Central memory CD8-positive, alpha-beta T cell (primary cell): ENCODE results near the gene RSPH4A.
"Not testable (repeated sequence)": the region's sequence is repeated elsewhere in the genome, so short reads cannot be mapped to it uniquely, and the experiment has no call there.

Experiments
- ATAC-seq: fragments of 150-1000 bp; cut with Tn5 transposase; replicated peaks from 2 replicates; pipeline ENCODE4 v1.10.0; 2022; ENCODE audit warnings: mild to moderate bottlenecking, moderate FRiP score, moderate number of reproducible peaks; ENCODE audit not compliant: poor library complexity, severe bottlenecking; ENCODE audit errors: extremely low read depth
- DNase-seq, 2 donors: peaks; one replicate each; pipeline ENCODE4 v3.0.0; 2021; ENCODE audit warnings: low spot score in 2 of 2
- H3K27ac Mint-ChIP-seq: one replicate; pipeline ENCODE4 v1.8.0; 2022; ENCODE audit warnings: low read depth, mild to moderate bottlenecking, moderate library complexity, mixed read lengths
- H3K27me3 Mint-ChIP-seq: one replicate; pipeline ENCODE4 v1.8.0; 2022; ENCODE audit warnings: mixed read lengths
- H3K36me3 Mint-ChIP-seq: one replicate; pipeline ENCODE4 v1.8.0; 2022; ENCODE audit warnings: mild to moderate bottlenecking, moderate library complexity, mixed read lengths; ENCODE audit not compliant: insufficient read depth
- H3K4me1 Mint-ChIP-seq: one replicate; pipeline ENCODE4 v1.8.0; 2022; ENCODE audit warnings: mixed read lengths
- H3K4me3 Mint-ChIP-seq: one replicate; pipeline ENCODE4 v1.8.0; 2022; ENCODE audit warnings: mild to moderate bottlenecking, moderate library complexity, mixed read lengths
- H3K9me3 Mint-ChIP-seq: one replicate; pipeline ENCODE4 v1.8.0; 2022; ENCODE audit warnings: mixed read lengths

Gene RSPH4A

DNA sequence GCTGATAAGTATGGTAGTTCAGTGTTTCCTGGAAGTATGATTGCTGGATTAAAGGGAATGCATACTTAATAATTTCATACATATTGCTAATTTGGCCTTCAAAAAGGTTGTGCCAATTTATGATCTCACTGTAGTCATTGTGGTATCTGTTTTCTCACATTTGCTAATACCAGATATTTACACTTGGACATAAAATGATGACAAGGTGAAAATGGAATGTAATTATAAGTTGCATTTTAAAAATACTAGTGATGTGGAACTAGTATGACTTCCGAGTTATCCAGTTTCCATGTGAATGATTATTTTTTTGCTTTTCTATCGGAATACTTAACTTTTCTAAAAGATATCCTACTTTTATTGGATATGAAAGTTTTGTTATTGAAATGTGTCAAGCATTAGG is 29.5 kb upstream of the RSPH4A start:
- ATAC-seq (no peak), DNase-seq (no peak)
- no peak overlapping the region for H3K27ac Mint-ChIP-seq
- H3K36me3 Mint-ChIP-seq, result peaks cover 45% of the 10 kb centered on the region
- no peaks in the 10 kb centered on the region for H3K9me3 Mint-ChIP-seq
- no peak overlapping the region for H3K4me3 Mint-ChIP-seq
- no peaks in the 10 kb centered on the region for H3K27me3 Mint-ChIP-seq
- peaks cover 17% of the 10 kb centered on the region for H3K4me1 Mint-ChIP-seq

DNA sequence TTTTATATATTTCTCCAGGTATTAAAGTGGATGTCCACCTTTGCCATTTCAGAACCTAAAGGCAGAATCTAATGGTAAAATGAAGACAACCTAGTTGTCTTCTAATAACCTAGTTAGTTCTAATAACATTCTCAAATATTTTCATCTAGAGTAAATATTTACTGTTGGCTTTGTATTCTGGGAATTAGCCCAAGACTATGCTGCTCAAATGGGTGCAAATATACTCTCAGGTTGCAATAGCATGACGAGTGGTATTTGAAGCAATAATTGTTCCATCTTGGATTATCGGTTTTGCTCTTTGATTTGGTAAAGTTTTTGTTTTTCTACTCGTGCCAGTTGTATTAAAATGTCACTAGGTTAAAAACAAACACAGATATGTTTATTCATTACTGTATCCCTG is 21.0 kb upstream of the RSPH4A start:
- no peak overlapping the region for H3K4me3 Mint-ChIP-seq
- H3K27me3 Mint-ChIP-seq, result no peaks in the 10 kb centered on the region
- no peaks in the 10 kb centered on the region for H3K9me3 Mint-ChIP-seq
- ATAC-seq (no peak), DNase-seq (no peak)
- H3K4me1 Mint-ChIP-seq, result no peaks in the 10 kb centered on the region
- no peak overlapping the region for H3K27ac Mint-ChIP-seq
- H3K36me3 Mint-ChIP-seq, result peaks cover 41% of the 10 kb centered on the region

DNA sequence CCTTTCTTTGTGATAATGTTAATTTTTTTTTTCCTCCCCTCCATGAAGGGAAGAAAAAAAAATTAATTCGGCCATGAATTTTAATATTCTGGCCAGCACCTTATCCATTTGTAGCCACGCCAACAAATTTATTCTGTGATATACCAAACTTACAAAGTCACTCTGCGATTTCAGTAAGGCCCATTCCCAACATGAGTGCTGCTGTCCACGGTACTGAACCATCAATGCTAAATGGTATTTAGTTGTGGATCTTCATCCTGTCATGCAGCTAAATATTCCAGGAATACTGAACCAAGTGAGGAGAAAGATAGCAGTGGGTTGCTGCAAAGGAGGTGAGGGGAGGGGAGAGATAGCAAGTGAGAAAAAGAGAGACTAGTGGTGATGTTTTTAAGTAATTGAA is 19.5 kb upstream of the RSPH4A start:
- no peak for ATAC-seq
- Mint-ChIP-seq H3K27ac (no peak overlapping the region), H3K27me3 (no peaks in the 10 kb centered on the region), H3K36me3 (peaks cover 29% of the 10 kb centered on the region), H3K9me3 (no peaks in the 10 kb centered on the region), H3K4me1 (no peaks in the 10 kb centered on the region), H3K4me3 (no peak overlapping the region)
- DNase-seq, result no peak

DNA sequence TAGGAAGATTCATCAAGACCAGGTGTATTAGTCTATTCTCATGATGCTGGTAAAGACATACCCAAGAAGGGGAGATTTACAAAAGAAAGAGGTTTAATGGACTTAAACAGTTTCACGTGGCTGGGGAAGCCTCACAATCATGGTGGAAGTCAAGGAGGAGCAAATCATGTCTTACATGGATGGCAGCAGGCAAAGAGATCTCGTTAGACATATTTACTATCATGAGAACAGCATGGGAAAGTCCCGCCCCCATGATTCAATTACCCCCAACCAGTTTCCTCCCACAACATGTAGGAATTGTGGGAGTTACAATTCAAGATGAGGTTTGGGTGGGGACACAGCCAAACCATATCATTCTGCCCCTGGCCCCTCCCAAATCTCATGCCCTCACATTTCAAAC is 12.4 kb upstream of the RSPH4A start:
- H3K9me3 Mint-ChIP-seq, result peaks cover 12% of the 10 kb centered on the region
- not testable (repeated sequence) for DNase-seq, H3K27me3 Mint-ChIP-seq, H3K4me1 Mint-ChIP-seq, ATAC-seq, H3K36me3 Mint-ChIP-seq, H3K4me3 Mint-ChIP-seq, H3K27ac Mint-ChIP-seq

DNA sequence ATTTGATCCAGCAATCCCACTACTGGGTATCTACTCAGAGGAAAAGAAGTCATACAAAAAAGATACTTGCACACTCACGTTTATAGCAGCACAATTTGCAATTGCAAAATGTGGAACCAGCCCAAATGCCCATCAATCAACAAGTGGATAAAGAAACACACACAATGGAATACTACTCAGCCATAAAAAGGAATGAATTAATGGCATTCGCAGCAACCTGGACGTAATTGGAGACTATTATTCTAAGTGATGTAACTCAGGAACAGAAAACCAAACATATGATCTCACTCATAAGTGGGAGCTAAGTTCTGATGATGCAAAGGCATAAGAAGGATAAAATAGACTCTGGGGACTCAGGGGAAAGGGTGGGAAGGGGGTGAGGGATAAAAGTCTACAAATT is 11.4 kb upstream of the RSPH4A start:
- not testable (repeated sequence) for H3K27ac Mint-ChIP-seq, H3K27me3 Mint-ChIP-seq, H3K36me3 Mint-ChIP-seq, H3K4me1 Mint-ChIP-seq, ATAC-seq, DNase-seq, H3K4me3 Mint-ChIP-seq
- peaks cover 12% of the 10 kb centered on the region for H3K9me3 Mint-ChIP-seq

DNA sequence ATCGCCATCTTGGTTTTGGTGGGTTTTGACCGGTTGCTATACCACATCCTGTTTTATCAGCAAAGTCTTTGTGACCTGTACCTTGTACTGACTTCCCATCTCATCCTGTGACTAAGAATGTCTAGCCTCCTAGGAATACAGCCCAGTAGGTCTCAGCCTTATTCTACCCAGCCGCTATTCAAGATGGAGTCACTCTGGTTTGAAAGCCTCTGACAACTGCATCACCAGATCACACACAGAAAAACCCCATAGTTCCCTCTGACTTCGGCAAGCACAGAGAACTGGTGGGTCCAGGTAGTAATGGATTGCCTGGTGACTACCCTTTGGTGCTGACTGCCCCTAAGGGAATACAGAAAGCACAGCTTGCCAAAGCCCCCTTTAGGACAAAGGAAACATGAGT is 10.3 kb upstream of the RSPH4A start:
- Mint-ChIP-seq H3K4me1 (no peaks in the 10 kb centered on the region), H3K9me3 (peaks cover 12% of the 10 kb centered on the region), H3K36me3 (peaks cover 2% of the 10 kb centered on the region), H3K27me3 (peaks cover 8% of the 10 kb centered on the region), H3K4me3 (no peak overlapping the region), H3K27ac (no peak overlapping the region)
- ATAC-seq (no peak), DNase-seq (no peak)

DNA sequence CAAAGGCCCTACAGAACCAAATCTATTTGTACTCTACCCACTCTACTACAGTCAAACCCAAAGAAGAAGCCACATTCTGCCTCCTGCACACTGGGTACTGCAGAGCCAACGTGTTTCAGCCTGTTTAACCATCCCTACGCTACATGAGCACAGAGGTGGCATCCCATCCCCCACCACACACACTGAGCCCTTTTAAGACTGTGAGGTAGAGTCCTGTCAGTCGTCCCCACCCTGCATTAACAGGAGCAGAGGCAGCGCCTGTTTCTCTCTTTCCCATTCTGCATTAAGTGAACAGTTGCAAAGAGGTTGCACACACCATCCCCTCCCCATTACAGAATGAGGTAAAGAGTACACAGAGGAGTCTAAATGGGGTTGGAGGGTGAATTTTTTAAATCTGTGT is 5.2 kb upstream of the RSPH4A start:
- H3K4me3 Mint-ChIP-seq, result no peak overlapping the region
- H3K36me3 Mint-ChIP-seq, result peaks cover 2% of the 10 kb centered on the region
- DNase-seq (no peak), ATAC-seq (no peak)
- H3K27me3 Mint-ChIP-seq, result peaks cover 13% of the 10 kb centered on the region
- no peak overlapping the region for H3K27ac Mint-ChIP-seq
- H3K4me1 Mint-ChIP-seq, result peaks cover 4% of the 10 kb centered on the region
- no peaks in the 10 kb centered on the region for H3K9me3 Mint-ChIP-seq

DNA sequence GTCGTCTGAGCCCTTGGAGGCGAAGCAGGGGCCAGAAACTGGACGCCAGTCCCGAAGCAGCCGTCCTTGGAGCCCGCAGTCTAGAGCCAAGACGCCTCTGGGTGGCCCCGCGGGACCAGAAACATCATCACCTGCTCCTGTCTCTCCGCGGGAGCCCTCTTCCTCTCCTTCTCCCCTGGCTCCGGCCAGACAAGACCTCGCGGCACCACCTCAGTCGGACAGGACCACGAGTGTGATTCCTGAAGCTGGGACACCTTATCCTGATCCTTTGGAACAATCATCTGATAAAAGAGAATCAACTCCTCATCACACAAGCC is 416 bp downstream of the RSPH4A start:
- H3K27ac Mint-ChIP-seq, result peak overlapping the region; percentile 47
- DNase-seq, result no peak

DNA sequence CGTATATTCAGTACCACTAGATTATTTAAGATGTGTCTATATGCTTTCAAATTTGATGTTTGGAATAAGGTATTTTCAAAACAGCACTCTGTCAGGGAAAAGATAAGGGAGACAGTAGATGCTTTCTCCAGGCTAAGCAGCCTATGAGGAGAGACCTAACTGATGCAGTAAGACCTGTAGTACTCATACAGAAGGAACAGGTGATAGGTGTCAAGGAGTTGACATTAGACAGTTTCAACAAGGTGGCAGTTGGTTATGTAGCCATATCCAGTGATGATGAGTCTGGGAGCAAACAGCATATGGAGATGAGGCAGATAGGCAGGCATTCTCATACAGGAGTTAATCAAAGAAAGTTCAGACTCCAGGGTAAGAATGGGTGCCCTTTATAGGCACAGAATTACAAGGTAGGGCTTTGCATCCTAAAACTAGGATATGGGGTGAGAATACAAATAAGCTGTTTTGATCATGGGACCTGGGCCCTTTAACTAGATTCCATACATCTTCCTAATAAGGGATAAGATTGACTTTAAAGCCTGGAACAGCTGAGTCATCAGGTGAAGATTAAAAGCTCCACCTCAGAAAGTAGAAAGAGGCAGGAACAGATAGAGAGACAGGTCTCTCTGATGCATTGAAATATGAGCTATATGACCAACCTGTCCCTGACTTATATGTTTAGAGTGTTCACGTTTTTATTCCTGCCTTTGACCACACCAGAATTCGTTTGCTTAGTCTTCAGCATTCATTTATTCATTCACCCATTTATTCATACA is 7.9 kb downstream of the RSPH4A start:
- no peak overlapping the region for H3K4me3 Mint-ChIP-seq
- H3K27me3 Mint-ChIP-seq, result no peaks in the 10 kb centered on the region
- no peaks in the 10 kb centered on the region for H3K4me1 Mint-ChIP-seq
- H3K36me3 Mint-ChIP-seq, result no peaks in the 10 kb centered on the region
- ATAC-seq (no peak), DNase-seq (no peak)
- H3K27ac Mint-ChIP-seq, result no peak overlapping the region
- no peaks in the 10 kb centered on the region for H3K9me3 Mint-ChIP-seq

More for the DNA sequence above, 416 bp downstream of the RSPH4A start:
- Mint-ChIP-seq H3K27me3 (peaks cover 8% of the 10 kb centered on the region), H3K4me1 (peaks cover 16% of the 10 kb centered on the region), H3K36me3 (peaks cover 2% of the 10 kb centered on the region), H3K9me3 (no peaks in the 10 kb centered on the region), H3K4me3 (peak overlapping the region; percentile 64)
- peak; percentile 31 for ATAC-seq

DNA sequence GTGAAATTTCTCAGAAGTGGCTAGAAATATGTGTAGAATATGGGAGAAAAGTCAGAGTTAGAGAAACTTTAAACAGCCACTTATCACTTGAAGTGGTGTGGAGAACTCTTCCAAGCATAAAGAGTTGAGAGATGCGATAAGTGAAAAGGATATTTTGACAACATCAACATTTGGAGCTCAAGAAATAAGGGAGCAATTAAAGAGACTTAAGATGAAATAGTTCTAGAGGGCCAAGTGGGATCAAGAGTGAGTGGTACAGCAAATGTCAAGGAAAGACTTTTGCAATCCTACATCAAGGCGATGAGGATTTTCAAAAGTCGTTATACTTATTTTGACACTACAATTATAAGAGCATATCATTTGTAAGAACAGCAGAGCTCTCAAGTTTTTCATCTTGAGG is 9.6 kb downstream of the RSPH4A start:
- DNase-seq (no peak), ATAC-seq (no peak)
- Mint-ChIP-seq H3K4me1 (no peaks in the 10 kb centered on the region), H3K27ac (no peak overlapping the region), H3K36me3 (no peaks in the 10 kb centered on the region), H3K9me3 (no peaks in the 10 kb centered on the region), H3K4me3 (no peak overlapping the region), H3K27me3 (no peaks in the 10 kb centered on the region)

DNA sequence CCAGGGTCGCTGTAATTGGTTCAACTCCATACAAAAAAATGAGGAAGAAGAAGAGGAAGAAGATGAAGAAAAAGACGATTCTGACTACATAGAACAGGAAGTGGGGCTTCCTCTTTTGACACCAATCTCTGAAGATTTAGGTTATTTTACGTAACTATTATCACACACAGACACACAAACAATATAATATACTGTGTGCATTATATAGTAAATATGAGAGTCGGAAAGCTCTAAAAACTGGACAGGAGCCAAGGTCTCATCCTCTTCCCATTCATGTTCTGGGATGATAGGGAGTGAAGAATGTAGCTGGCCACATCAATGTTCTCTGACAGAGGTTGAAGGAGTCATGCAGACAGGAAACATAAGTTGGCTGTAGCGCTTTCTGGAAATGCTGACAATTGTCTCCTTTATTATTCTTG is 13.3 kb downstream of the RSPH4A start:
- DNase-seq (no peak), ATAC-seq (no peak)
- Mint-ChIP-seq H3K9me3 (no peaks in the 10 kb centered on the region), H3K36me3 (peaks cover 10% of the 10 kb centered on the region), H3K27ac (no peak overlapping the region), H3K4me1 (no peaks in the 10 kb centered on the region), H3K27me3 (no peaks in the 10 kb centered on the region), H3K4me3 (no peak overlapping the region)

DNA sequence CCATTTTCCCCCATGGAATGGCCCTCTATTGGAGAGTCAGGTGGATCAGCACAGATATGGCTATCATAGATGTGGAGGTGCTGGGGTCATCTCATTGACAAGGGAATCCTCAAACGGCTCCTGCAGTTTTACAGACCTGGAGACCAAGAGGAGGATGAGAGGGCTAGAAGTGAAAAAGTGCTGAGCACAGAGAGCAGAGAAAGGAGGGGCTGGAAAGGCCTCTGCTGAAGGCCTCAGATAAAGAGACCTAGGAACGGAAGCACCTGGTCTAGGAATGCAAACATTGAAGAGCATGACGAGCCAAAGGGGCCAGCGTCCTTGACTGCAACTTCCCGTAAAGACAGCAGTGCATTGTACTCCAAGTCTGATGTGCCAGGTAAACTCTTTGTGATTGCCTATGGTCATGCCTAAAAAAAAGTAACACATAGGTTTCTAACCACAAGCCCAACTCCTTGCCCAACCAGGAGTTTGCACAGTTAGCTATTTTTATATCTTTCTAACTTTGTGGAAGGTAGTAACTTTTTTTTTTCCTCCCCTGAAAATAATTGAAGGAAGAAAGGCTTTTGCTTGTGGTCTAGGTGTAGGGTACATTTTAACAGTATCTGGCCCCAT is 15.2 kb downstream of the RSPH4A start:
- no peak overlapping the region for H3K27ac Mint-ChIP-seq
- H3K36me3 Mint-ChIP-seq, result peaks cover 12% of the 10 kb centered on the region
- H3K9me3 Mint-ChIP-seq, result no peaks in the 10 kb centered on the region
- no peak overlapping the region for H3K4me3 Mint-ChIP-seq
- DNase-seq (no peak), ATAC-seq (no peak)
- no peaks in the 10 kb centered on the region for H3K27me3 Mint-ChIP-seq
- no peaks in the 10 kb centered on the region for H3K4me1 Mint-ChIP-seq

DNA sequence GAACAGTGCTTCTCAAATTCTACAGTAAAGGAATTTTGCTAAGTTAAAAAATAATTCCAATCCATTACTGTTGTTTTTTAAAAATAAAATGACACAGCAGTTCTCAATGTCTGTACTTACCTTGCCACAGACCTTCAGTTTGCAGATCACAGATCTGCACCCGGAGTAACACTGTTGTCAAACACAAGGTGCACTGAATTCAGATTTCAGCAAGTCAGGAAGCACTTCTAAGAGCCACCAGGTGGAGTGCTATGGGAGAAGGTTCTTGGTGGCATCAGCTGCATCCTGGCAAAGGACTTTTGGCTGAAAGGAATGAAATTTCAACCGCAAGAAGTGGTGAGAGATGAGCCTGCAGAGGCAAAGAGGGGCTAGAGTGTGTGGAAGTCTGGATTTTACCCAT is 17.4 kb downstream of the RSPH4A start:
- Mint-ChIP-seq H3K36me3 (peaks cover 16% of the 10 kb centered on the region), H3K4me3 (no peak overlapping the region), H3K4me1 (no peaks in the 10 kb centered on the region), H3K9me3 (no peaks in the 10 kb centered on the region), H3K27ac (no peak overlapping the region), H3K27me3 (no peaks in the 10 kb centered on the region)
- ATAC-seq, result no peak
- no peak for DNase-seq
